Tibial nerve (tissue), 4 donors: ENCODE measurements around the gene SH3RF3. TPM values are rescaled to one million over a fixed set of nuclear protein-coding genes. Genes with fewer than 3 reads are reported as not detected.

ENCODE experiments used
- DNase-seq, 2 donors: peaks; one replicate each; pipeline ENCODE4 v3.0.0-alpha.2; 2019; ENCODE audit warnings: low spot score in 2 of 2
- H3K27ac ChIP-seq, 4 donors: fragments of 200-600 bp; sonication (generic) in 3 of 4; one replicate each; pipeline ENCODE4 v1.5.1; 2017 to 2019; ENCODE audit warnings: mild to moderate bottlenecking in 1 of 4
- H3K27me3 ChIP-seq, 2 donors: fragments of 200-600 bp; sonication (generic) in 1 of 2; one replicate each; pipeline versions ENCODE4 v1.5.1 to v1.6.0; 2017 to 2019
- H3K36me3 ChIP-seq, 3 donors: fragments of 200-600 bp; sonication (generic); one replicate each; pipeline ENCODE4 v1.5.1; 2018 to 2019
- H3K4me1 ChIP-seq, 4 donors: fragments of 200-600 bp; sonication (generic) in 3 of 4; one replicate each; pipeline ENCODE4 v1.5.1; 2017 to 2019
- H3K4me3 ChIP-seq, 4 donors: fragments of 200-600 bp; sonication (generic) in 3 of 4; one replicate each; pipeline ENCODE4 v1.5.1; 2017 to 2019; ENCODE audit warnings: mild to moderate bottlenecking in 1 of 4, moderate library complexity in 1 of 4
- H3K9me3 ChIP-seq, 4 donors: fragments of 200-600 bp; sonication (generic) in 3 of 4; one replicate each; pipeline ENCODE4 v1.5.1; 2017 to 2019
- EP300 ChIP-seq, 2 donors: sonication (generic); formaldehyde crosslinking; IDR thresholded peaks; one replicate each; pipeline ENCODE4 v1.6.1; 2017; ENCODE audit warnings: antibody characterized with exemption in 2 of 2, mild to moderate bottlenecking in 1 of 2
- POLR2A ChIP-seq, 2 donors: fragments of 450-650 bp; IDR thresholded peaks; one replicate each; pipeline ENCODE4 v1.6.1; 2017; ENCODE audit warnings: antibody characterized with exemption in 2 of 2, mild to moderate bottlenecking in 2 of 2, moderate library complexity in 2 of 2
- whole genome bisulfite sequencing, 2 donors: methylation state at CpG; one replicate each; pipeline ENCODE4 v1.1.5; 2018; 5-methylcytosine and 5-hydroxymethylcytosine counted together
- total RNA-seq, 4 donors: library from RNA; depleted of rRNA; stranded (reverse); fragments of >200 nt; gene quantifications; one replicate each; pipeline ENCODE4 v1.1.0, GENCODE V29; 2016
- TF ChIP-seq, protein P1 (sequence below), 5 experiments: fragments of 200-600 bp in 3 of 5; fragments of 450-650 bp in 2 of 5; sonication (generic) in 3 of 5; IDR thresholded peaks; one replicate each; pipeline ENCODE4 v1.5.1; 2016 to 2019; ENCODE audit warnings: antibody characterized with exemption in 5 of 5, mild to moderate bottlenecking in 3 of 5, moderate library complexity in 2 of 5

Gene SH3RF3
- total RNA-seq, 4 donors from 2014 or later: 6.9 to 18.0 (median 11.4) TPM

DNA sequence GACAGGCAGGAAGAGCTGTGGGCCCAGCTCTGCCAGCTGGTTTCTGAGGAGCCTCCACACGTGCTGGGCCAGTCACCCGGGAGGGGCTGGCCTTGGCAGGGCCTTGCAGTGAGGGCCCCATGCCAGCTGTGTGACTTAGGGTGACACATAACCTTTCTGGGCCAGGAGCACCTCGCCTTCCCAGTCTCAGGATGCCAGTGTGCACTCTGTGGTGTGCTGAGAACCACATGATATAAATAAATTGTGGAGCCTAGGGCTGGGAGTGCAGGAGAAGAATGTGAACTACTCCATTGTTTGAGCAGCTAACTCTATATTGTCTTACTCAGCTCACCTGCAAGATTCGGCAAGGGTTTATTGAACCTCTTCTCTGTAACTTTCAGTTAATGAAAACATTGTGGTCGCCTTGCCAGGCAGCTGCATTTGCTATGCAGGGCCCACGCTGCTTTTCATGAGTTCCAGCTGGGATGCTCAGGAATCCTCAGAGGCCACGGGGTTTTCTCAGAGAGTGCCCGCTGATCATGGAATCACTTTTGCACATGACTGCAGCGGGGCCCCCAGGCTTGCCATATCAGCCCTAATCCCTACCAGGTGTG lies 222.3 kb downstream of the SH3RF3 start:
- H3K9me3 ChIP-seq: peaks cover 0 to 5% (median 0%) of the 10 kb centered on the region in 4 donors
- TF ChIP-seq POLR2A (IDR thresholded peaks at IDR 0.05) (no peak), EP300 (IDR thresholded peaks at IDR 0.05) (no peak)
- TF ChIP-seq, protein P1, sequence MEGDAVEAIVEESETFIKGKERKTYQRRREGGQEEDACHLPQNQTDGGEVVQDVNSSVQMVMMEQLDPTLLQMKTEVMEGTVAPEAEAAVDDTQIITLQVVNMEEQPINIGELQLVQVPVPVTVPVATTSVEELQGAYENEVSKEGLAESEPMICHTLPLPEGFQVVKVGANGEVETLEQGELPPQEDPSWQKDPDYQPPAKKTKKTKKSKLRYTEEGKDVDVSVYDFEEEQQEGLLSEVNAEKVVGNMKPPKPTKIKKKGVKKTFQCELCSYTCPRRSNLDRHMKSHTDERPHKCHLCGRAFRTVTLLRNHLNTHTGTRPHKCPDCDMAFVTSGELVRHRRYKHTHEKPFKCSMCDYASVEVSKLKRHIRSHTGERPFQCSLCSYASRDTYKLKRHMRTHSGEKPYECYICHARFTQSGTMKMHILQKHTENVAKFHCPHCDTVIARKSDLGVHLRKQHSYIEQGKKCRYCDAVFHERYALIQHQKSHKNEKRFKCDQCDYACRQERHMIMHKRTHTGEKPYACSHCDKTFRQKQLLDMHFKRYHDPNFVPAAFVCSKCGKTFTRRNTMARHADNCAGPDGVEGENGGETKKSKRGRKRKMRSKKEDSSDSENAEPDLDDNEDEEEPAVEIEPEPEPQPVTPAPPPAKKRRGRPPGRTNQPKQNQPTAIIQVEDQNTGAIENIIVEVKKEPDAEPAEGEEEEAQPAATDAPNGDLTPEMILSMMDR (IDR thresholded peaks at IDR 0.05): no peak
- DNase-seq: no peak
- no peaks in the 10 kb centered on the region for H3K36me3 ChIP-seq
- 53 to 57% methylated on average over 9 of the region's 9 CpGs for WGBS, 2 donors
- H3K27ac ChIP-seq: no peak overlapping the region
- no peak overlapping the region for H3K4me3 ChIP-seq
- H3K27me3 ChIP-seq: no peaks in the 10 kb centered on the region
- peaks cover 0 to 26% (median 0%) of the 10 kb centered on the region in 4 donors for H3K4me1 ChIP-seq

DNA sequence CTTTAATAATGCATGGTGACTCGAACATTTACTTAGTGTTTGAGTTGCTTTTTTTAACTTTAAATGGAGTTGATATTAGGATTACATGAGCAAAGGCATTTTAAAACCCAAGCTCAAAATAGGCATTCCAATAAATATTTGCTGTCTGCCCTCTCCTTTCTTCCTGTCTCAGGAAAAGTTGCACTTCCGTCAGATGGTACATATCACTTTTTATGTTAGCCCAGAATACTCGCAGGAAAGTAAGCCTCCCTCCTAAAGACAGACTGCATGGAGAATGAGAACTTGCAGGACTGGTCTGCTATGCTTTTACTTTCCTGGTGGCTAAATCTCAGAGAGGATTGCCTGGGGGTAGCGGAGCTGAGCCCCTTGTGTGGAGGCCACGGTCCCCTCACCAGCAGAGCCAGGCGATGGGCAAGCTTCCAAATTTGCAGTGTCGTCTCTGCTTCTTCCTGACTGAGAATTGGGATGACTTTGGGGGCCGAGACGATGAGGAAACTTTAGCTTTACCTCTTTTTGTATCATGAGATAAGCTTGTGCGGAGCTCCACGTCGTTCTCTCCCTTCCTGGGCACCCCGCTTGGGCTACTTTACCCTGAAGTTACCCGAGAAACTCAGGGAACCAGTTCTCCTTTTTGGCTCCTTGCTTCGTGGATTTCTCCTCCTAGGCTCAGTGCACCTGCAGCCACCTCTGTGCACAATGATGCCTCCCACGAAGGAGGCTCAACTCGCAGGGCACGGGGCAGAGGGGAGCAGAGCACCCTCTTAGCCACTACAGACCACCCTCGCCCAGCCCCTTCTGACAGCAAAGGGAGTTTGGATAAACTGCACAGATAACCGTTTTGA lies 223.3 kb downstream of the SH3RF3 start:
- H3K4me3 ChIP-seq: no peak overlapping the region
- no peaks in the 10 kb centered on the region for H3K27me3 ChIP-seq
- H3K36me3 ChIP-seq: no peaks in the 10 kb centered on the region
- DNase-seq: no peak
- peaks cover 0 to 26% (median 0%) of the 10 kb centered on the region in 4 donors for H3K4me1 ChIP-seq
- WGBS, 2 donors: 70 to 79% methylated on average over 19 to 20 of the region's 20 CpGs
- TF ChIP-seq EP300 (IDR thresholded peaks at IDR 0.05) (no peak), POLR2A (IDR thresholded peaks at IDR 0.05) (no peak)
- TF ChIP-seq, protein P1 (IDR thresholded peaks at IDR 0.05): no peak
- H3K9me3 ChIP-seq: peaks cover 0 to 5% (median 0%) of the 10 kb centered on the region in 4 donors
- no peak overlapping the region for H3K27ac ChIP-seq

DNA sequence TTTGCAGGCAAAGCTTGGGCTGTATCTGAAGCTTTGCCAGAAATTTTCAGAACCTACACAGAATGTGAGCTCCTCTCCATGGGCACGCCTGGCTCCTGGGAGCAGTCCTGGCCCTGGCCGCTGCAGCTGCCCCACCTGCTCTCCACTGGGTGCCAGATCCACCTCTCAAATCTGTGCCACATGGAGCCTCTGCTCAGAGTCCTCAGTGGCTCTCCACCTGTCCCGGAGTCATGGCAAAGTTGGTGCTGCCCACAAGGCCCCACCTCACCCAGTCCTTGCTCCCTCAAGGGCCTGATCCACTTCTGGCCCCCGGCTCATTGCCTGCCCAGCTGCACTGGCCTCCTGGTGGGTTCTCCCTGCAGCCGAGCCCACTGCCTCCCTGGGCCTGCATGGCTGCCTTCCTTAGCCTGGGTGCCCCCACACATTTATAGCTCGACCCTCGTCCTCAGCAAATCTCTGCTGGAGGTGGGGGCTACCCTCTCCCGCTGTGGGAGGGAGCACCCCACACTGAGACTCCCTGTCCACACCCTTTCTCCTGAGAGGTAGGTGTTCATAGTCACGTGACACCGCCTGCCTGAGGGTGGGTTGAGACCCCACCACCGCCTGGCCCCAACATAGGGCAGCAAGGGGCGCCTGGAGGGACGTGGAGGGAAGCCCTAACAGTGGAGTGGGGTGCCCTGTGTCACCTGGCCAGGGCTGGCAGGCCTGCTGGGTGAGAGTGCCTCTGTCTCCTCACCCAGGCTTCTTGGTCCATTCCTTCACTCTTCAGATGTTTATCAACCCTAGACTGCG lies 224.1 kb downstream of the SH3RF3 start:
- no peak for DNase-seq
- TF ChIP-seq, protein P1 (IDR thresholded peaks at IDR 0.05): no peak
- no peak for TF ChIP-seq EP300 (IDR thresholded peaks at IDR 0.05)
- no peak for TF ChIP-seq POLR2A (IDR thresholded peaks at IDR 0.05)
- H3K36me3 ChIP-seq: no peaks in the 10 kb centered on the region
- H3K4me1 ChIP-seq: peaks cover 0 to 26% (median 0%) of the 10 kb centered on the region in 4 donors
- no peaks in the 10 kb centered on the region for H3K27me3 ChIP-seq
- no peak overlapping the region for H3K27ac ChIP-seq
- 88 to 95% methylated on average over 6 to 14 of the region's 14 CpGs for WGBS, 2 donors
- no peak overlapping the region for H3K4me3 ChIP-seq
- peaks cover 0 to 9% (median under 1%) of the 10 kb centered on the region in 4 donors for H3K9me3 ChIP-seq

DNA sequence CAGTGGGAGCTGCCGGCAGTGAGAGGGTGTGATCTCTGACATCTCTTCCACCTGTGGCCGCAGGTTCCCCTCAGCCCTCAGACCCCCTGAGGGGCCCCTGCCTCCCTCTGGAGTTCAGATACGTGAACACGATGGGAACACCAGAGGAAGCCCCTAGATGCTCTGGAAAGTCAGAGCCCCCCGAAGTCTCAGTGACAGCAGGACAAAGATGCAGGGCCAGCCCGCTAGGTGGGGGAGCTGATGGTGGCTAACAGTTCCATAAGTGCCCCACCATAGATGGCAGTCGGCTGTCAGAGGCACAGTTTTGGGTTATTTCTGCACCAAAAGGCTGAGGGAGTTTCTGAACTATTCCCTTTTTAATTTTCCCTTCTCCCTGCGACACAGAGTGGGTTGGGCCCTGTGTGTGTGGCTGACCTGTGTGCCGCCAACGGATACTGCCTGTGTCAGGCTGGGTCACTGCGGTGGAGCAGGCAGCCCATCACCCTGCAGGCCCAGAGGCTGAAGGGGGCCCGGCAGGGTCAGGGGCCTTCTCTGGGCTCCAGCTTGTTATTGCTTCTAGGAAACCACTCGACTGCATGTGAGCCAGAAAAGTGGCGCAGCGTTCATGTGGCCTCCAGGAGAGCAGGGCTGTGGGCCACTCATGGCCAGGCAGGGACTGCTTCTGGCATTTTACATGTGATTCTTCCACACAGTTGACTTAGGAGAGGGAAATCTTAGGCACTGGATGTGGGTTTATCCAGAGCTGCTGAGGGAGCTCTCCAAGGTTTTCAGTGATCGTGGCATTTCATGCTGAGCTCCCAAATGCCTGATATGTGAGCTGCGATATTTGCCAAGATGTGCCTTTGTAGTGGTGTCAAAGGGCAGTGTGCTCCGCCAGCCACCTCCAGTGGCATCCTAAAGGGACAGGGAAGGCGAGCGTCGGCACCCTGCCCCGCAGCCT lies 225.1 kb downstream of the SH3RF3 start:
- Histone ChIP-seq H3K9me3 (peaks cover 0 to 14% (median 2%) of the 10 kb centered on the region in 4 donors), H3K27me3 (no peaks in the 10 kb centered on the region), H3K4me3 (no peak overlapping the region), H3K4me1 (peaks cover 0 to 26% (median 0%) of the 10 kb centered on the region in 4 donors), H3K27ac (no peak overlapping the region), H3K36me3 (no peaks in the 10 kb centered on the region)
- TF ChIP-seq, protein P1 (IDR thresholded peaks at IDR 0.05): no peak
- TF ChIP-seq POLR2A (IDR thresholded peaks at IDR 0.05): no peak
- TF ChIP-seq EP300 (IDR thresholded peaks at IDR 0.05): no peak
- WGBS, 2 donors: 89 to 95% methylated on average over 22 of the region's 22 CpGs
- DNase-seq: no peak
